NCI-H1417 (cell line): ENCODE measurements around the gene CSNK1G1.
"Not testable (repeated sequence)": the region's sequence is repeated elsewhere in the genome, so short reads cannot be mapped to it uniquely, and the experiment has no call there.

ENCODE experiments used
- DNase-seq, 3 experiments: peaks; one replicate each; lab custom pipeline; 2025; lab: John Stamatoyannopoulos, UW

The CSNK1G1 gene

GRCh38 chr15:64287953-64288352, 68.0 kb downstream of the CSNK1G1 start:
- DNase-seq: no peak

- peak in 1 of 3 experiments; percentile 57 for DNase-seq
These were observed 69.5 kb downstream of the CSNK1G1 start for GRCh38 chr15:64286473-64286872.

GRCh38 chr15:64285871-64286270, 70.1 kb downstream of the CSNK1G1 start:
- DNase-seq: no peak

GRCh38 chr15:64285150-64285549, 70.8 kb downstream of the CSNK1G1 start:
- DNase-seq: no peak

- peak in 1 of 3 experiments; percentile 39 for DNase-seq
These were observed 71.9 kb downstream of the CSNK1G1 start for GRCh38 chr15:64284042-64284441.

GRCh38 chr15:64282701-64283100, 73.3 kb downstream of the CSNK1G1 start:
- DNase-seq: no peak

GRCh38 chr15:64279131-64279530, 76.8 kb downstream of the CSNK1G1 start:
- no peak for DNase-seq

GRCh38 chr15:64275934-64276333, 80.0 kb downstream of the CSNK1G1 start:
- DNase-seq: no peak

GRCh38 chr15:64274341-64274950, 81.5 kb downstream of the CSNK1G1 start:
- peak in 1 of 3 experiments; percentile 20 for DNase-seq

GRCh38 chr15:64267331-64267973, 88.5 kb downstream of the CSNK1G1 start:
- DNase-seq: no peak

- not testable (repeated sequence) for DNase-seq
These were observed 90.8 kb downstream of the CSNK1G1 start for GRCh38 chr15:64265188-64265587.

GRCh38 chr15:64264502-64264901, 91.5 kb downstream of the CSNK1G1 start:
- DNase-seq: no peak

- no peak for DNase-seq
These were observed 92.4 kb downstream of the CSNK1G1 start for GRCh38 chr15:64263567-64263966.

GRCh38 chr15:64256051-64256450, 99.9 kb downstream of the CSNK1G1 start:
- DNase-seq: no peak

- DNase-seq: no peak
These were observed 104.3 kb downstream of the CSNK1G1 start for GRCh38 chr15:64251658-64252057.

- DNase-seq: peak in 1 of 3 experiments; percentile 11
These were observed 104.9 kb downstream of the CSNK1G1 start for GRCh38 chr15:64251121-64251520.

GRCh38 chr15:64249883-64250575, 105.9 kb downstream of the CSNK1G1 start:
- no peak for DNase-seq

- DNase-seq: no peak
These were observed 106.6 kb downstream of the CSNK1G1 start for GRCh38 chr15:64249406-64249805.

GRCh38 chr15:64247906-64248541, 107.9 kb downstream of the CSNK1G1 start:
- DNase-seq: peak in 2 of 3 experiments; percentile 76 to 96

- peak in 1 of 3 experiments; percentile 36 for DNase-seq
These were observed 108.5 kb downstream of the CSNK1G1 start for GRCh38 chr15:64247535-64247905.

GRCh38 chr15:64246364-64247189, 109.4 kb downstream of the CSNK1G1 start:
- DNase-seq: peak in 2 of 3 experiments; percentile 16 to 56

GRCh38 chr15:64245405-64245804, 110.6 kb downstream of the CSNK1G1 start:
- no peak for DNase-seq
